ENCODE measurements around the gene JHY. TPM values are rescaled to one million over a fixed set of nuclear protein-coding genes. Genes with fewer than 3 reads are reported as not detected.

Gene JHY
- total and polyA plus RNA-seq, 2 of the 8 experiments (the other 6 are each of a cell fraction or from before 2014, with no cell fraction given), result 0.29 to 0.91 TPM

GRCh38 chr11:122843281-122844141 is 39.0 kb upstream of the JHY start (continued):
- TF ChIP-seq NANOG (IDR thresholded peaks at IDR 0.05; ENCODE audit: insufficient read depth, low read depth, low read length, poor library complexity, severe bottlenecking) (no peak), MAX (IDR thresholded peaks at IDR 0.05) (no peak), NRF1 (IDR thresholded peaks at IDR 0.05; ENCODE audit: low read depth, low read length) (no peak), JUND (IDR thresholded peaks at IDR 0.05; ENCODE audit: low read length) (no peak), KDM1A (IDR thresholded peaks at IDR 0.05; ENCODE audit: borderline replicate concordance, low read length) (no peak)

All from H1 (cell line).